Measurements from ENCODE around the gene SLX4IP. TPM values are rescaled to one million over a fixed set of nuclear protein-coding genes. Genes with fewer than 3 reads are reported as not detected.

SLX4IP gene
- total RNA-seq, 120 experiments from 2014 or later = 3.1 to 10.7 (median 6.3) TPM

Small RNA genes lying within 50 kb of the gene (microRNA-seq; reads per million reads assigned to microRNA genes)
- 0 to 0.56 (median 0) reads per million in 43 experiments for gene MIR6870

Other genes with a start within 250 kb of the SLX4IP start
- 1,000 to 10,000 TPM in 110 of 120 experiments, 100 to 1,000 TPM in 10; 320 to 2,887 (median 2,033) TPM for gene SNAP25, start 216.5 kb upstream of the SLX4IP start, total RNA-seq
- 10 to 100 TPM; 17.8 to 48.5 (median 35.7) TPM for gene MKKS, start 1.1 kb upstream of the SLX4IP start, total RNA-seq
- gene JAG1, start 238.7 kb downstream of the SLX4IP start, total RNA-seq = 10 to 100 TPM; 10.2 to 51.4 (median 21.3) TPM

Measured in dorsolateral prefrontal cortex (tissue), 118 donors.